Measurements from ENCODE around the gene SLC2A13.

- TF ChIP-seq POLR2AphosphoS5 (IDR thresholded peaks at IDR 0.05; ENCODE audit: borderline replicate concordance, low read depth, low read length) (no peak), FOXP2 (optimal IDR thresholded peaks at IDR 0.05; ENCODE audit: control extremely low read depth, extremely low read length, insufficient read depth) (no peak), EZH2 (IDR thresholded peaks at IDR 0.05) (no peak)
Observed at GRCh38 chr12:40105265-40105514, 691 bp downstream of the SLC2A13 start.

Data from SK-N-MC (cell line).